SK-N-SH (cell line): ENCODE data around the gene APOBEC3H.

Experiments
- CTCF ChIP-seq: fragments of 200-600 bp; sonication (generic); IDR thresholded peaks from 2 replicates; pipeline ENCODE4 v1.6.1; 2017; ENCODE audit warnings: antibody characterized with exemption, mild to moderate bottlenecking, moderate library complexity
- EZH2phosphoT487 ChIP-seq: fragments of 200-600 bp; sonication (generic); IDR thresholded peaks from 2 replicates; pipeline ENCODE4 v1.6.1; 2017; ENCODE audit warnings: low read depth, mixed run types, mild to moderate bottlenecking, antibody characterized with exemption, moderate library complexity, borderline replicate concordance
- JUND ChIP-seq: IDR thresholded peaks from 2 replicates; pipeline ENCODE4 v1.4.0; 2012
- POLR2AphosphoS5 ChIP-seq: IDR thresholded peaks from 2 replicates; pipeline ENCODE4 v1.6.1; 2012; ENCODE audit warnings: low read depth, low read length
- RAD21 ChIP-seq: IDR thresholded peaks from 2 replicates; pipeline ENCODE4 v1.6.1; 2012; ENCODE audit warnings: mild to moderate bottlenecking, low read length
- RCOR1 ChIP-seq: fragments of 150-350 bp; IDR thresholded peaks from 2 replicates; pipeline ENCODE4 v1.6.1; 2017; ENCODE audit warnings: antibody characterized with exemption, low read length

GRCh38 chr22:39092111-39092862 lies 4.8 kb upstream of the APOBEC3H start:
- TF ChIP-seq RCOR1 (no peak), CTCF (no peak), EZH2phosphoT487 (no peak), RAD21 (no peak), JUND (no peak), POLR2AphosphoS5 (no peak)
